Activated CD4-positive, alpha-beta T cell treated with anti-CD3 and anti-CD28 coated beads for 1 hour (primary cell): ENCODE data around the gene EGFL8.

Experiments used
- DNase-seq: peaks from one replicate; pipeline ENCODE4 v3.0.0-alpha.2; 2020

The EGFL8 gene

DNA sequence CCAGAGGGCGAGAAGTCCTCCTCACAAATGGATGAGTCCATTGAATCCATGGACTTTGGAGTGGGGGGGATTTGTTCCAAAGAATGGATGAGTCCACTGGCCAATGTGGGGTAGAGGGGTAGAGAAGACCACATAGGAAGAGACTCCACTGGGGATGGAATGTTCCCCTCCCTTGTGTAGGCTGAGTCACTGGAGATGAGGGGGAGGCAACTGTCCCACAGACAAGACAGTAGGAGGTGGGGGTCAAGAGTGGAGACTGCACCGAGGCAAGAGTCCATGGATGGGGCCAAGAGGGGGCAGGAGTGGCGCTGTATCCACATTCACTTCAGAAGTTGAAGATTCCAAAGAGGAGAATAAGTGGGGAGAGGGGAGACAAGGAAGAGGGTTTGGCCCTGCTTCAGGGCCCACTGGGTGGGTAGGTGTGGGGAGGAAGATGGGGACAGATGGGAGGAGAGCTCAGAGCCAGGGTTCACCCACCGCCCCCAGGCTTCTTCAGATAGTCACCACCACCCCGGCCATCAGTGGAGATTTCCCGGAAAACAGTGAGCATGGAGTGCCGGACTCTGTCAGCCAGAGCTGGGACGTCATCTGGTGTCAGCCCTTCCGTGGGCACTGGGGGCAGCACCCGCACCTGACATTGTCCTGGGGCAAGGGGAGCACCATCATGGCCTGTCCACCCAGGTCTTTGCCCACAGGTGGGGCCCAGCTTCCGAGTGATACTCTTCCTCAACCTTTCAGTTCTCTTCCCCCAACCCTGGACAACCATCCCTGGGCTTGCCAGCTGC, 4.6 kb downstream of the EGFL8 start:
- no peak for DNase-seq

GRCh38 chr6:32170294-32170693, 5.9 kb downstream of the EGFL8 start:
- DNase-seq, result no peak

- DNase-seq, result no peak
Measured at GRCh38 chr6:32171234-32171633, 6.8 kb downstream of the EGFL8 start.

DNA sequence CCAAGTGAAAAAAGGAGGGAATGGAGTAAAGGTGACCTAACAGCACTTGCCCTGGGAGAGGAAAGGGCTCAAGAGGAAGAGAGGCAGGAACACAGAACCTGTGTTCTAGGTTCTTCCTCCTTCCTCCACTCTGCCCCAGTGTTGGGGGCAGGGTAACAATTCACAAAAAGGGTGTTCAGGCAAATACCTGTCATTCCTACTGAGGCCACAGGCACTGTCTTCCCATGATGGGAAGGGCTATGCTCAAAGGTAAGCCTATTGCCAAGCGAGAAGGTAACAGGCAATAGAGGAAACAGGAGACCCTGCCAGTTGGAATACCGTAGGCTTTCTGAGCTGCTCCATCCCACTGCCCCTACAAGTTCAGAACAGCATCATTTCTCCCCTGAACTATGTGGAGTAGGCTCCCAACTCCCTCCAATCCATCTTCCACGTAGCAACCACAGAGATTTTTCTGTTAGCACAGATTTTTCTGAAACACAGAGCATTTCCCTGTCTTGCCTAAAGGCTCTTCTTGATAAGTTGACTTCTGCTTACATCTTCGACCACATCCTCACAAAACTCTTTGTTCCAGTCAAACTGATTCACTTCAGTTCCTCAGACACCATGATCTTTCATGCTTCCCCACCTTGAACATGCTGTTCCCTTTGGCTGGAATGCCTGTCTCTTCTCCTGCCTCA, 8.8 kb downstream of the EGFL8 start:
- DNase-seq, result no peak

GRCh38 chr6:32174416-32174815, 10.0 kb downstream of the EGFL8 start:
- no peak for DNase-seq

GRCh38 chr6:32175322-32175710, 10.9 kb downstream of the EGFL8 start:
- no peak for DNase-seq

- peak; percentile 92 for DNase-seq
Measured at GRCh38 chr6:32175711-32176475, 11.5 kb downstream of the EGFL8 start, which contains the start of gene AGPAT1. AGPAT1 (minus strand) TSS chr6:32176084; CDS start chr6:32171496, 4,588 bp downstream.

DNA sequence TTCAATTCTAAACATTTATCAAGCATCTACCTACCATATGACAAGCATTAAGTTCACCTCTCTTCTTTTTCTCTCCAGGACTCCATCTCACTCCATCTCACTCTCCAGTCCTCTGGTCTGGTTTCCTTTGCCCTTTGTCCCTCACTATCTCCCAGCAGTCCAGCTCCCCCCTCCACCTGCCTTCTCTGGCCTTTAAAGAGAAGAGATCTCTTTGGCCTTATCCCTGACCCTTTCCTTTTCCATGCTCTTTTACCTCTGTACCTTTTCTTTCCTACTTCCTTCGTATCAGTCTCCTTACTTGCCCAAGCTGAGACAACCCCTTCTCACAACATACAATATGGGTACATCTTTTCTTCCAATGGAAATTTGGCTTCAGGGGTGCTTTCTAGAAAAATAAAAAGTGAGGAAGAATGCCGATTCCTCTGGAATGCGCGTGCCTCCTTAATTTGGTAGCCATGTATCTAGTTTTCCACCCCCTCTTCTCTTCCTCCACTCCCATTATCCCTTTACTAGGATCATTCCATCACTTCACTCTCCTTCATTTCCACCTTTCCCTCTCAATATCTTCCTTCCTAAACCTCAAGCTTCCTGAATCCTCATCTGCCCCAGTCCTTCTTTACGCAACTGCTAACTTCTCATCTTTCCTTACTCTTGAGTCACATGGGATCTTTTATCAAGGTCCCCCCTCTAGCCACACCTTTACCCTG, 12.2 kb downstream of the EGFL8 start:
- DNase-seq, result no peak

GRCh38 chr6:32177183-32177787, 12.9 kb downstream of the EGFL8 start:
- no peak for DNase-seq

- DNase-seq, result peak; percentile 87
Measured at GRCh38 chr6:32177788-32178546, 13.6 kb downstream of the EGFL8 start, which contains the start of gene RNF5. RNF5 (plus strand) TSS chr6:32178405; CDS start chr6:32178512, 107 bp downstream.

DNA sequence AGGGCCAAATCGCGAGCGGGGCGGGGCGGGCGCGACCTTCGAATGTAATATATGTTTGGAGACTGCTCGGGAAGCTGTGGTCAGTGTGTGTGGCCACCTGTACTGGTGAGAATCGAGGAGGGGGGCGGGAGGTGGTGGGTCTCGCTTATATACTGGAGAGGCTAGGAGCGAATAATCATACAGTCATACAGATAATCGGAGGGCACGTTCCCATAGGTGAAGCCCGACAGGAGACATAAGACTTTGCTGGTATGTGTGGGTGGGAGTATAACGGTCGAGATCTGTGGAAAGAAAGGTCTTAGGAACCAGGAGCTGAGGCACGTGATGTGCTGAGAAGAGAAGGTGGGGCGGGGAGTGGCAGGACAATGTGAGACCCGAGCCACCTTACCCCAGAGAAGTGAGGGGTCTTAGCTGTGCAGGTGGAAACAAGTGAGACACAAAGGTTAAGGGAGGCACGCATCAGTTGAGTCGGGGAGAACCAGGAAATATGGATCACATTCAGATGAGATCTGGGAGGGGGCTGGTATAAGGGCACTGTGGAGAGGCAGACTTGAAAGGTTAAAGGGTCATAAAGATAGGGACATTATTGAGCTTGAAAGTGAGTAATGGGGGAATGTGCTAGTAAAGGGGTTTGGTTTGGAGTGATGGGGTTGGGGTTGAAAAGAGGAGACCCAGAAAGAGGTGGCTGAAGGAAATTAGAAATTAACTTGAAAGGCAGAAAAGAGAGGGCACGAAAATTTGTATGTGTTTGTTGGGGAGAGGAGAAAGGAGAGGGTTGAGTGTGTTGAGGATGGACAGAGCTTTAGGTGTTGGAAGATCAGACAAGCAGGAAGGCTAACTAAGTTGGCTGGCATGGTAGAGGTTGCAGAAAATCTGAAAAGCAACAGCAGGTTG, 14.4 kb downstream of the EGFL8 start:
- DNase-seq, result no peak

- DNase-seq, result no peak
Measured at GRCh38 chr6:32179766-32180405, 15.5 kb downstream of the EGFL8 start.

- no peak for DNase-seq
Measured at GRCh38 chr6:32181148-32181702, 16.8 kb downstream of the EGFL8 start.

- no peak for DNase-seq
Measured at GRCh38 chr6:32181915-32182529, 17.6 kb downstream of the EGFL8 start.

DNA sequence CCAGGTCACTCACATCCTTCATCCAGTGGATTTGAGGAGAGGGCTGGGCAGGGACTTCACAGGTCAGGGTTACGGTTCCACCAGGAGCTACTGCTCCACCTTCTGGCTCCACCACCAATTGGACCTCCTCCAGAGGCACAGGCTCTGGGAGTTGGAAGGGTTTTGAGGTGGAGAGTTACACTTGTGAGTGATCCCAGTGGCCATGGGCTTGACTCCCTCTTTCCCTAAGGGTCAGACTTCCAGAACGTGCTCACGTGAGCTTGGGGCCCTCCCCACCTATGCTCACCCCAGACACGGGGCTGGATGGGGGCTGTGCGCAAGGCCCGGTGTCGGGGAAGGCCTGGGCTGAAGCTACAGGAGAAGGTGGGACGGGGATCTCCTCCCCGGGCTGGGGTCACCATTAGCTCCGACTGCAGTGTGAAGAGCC, 18.2 kb downstream of the EGFL8 start:
- DNase-seq, result no peak

- no peak for DNase-seq
Measured at GRCh38 chr6:32183030-32183429, 18.6 kb downstream of the EGFL8 start.

DNA sequence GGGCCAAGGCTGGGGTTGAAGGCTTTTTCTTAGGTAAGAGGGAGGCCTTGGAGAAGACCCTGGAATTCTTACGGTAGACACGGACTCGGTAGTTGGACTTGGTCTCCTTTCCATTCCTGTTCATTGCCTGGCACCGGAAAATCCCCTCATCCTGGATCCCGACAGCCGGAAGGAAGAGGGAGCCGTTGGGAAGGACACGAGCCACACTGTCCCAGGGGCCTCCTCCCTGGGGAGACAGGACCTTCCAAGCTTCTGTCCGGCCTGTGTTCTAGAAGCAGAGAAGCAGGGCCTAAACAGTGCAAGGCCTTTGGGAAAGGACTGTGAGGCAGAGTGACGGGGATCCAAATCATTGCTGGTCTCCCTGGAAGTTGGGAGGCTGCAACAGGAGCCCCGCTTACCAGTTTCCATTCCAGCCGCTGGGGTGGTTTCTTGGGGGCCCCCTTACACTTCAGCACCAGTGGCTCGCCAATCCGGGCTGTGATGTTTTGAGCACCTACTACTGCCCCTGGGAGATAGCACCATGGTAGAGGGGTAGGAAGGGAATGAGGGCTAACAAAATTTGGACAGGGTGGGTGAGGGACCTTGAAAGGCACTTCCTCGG, 19.2 kb downstream of the EGFL8 start:
- DNase-seq, result no peak

- DNase-seq, result no peak
Measured at GRCh38 chr6:32184084-32184640, 19.8 kb downstream of the EGFL8 start, which contains the start of gene AGER. AGER (minus strand) TSS chr6:32184253; CDS start chr6:32184222, 31 bp downstream.
